Uterus (tissue), 2 donors: ENCODE results near the gene SMARCC2.

Experiments
- POLR2A ChIP-seq, 2 donors: fragments of 450-650 bp; IDR thresholded peaks; one replicate each; pipeline ENCODE4 v1.6.1; 2016; ENCODE audit warnings: antibody characterized with exemption in 2 of 2, mild to moderate bottlenecking in 1 of 2, moderate library complexity in 1 of 2
- TF ChIP-seq, protein P1 (sequence below), 4 experiments: fragments of 200-600 bp in 2 of 4; fragments of 450-650 bp in 2 of 4; sonication (generic) in 2 of 4; IDR thresholded peaks; one replicate each; pipeline ENCODE4 v1.5.1; 2016 to 2019; ENCODE audit warnings: antibody characterized with exemption in 4 of 4, mild to moderate bottlenecking in 2 of 4, moderate library complexity in 1 of 4

DNA sequence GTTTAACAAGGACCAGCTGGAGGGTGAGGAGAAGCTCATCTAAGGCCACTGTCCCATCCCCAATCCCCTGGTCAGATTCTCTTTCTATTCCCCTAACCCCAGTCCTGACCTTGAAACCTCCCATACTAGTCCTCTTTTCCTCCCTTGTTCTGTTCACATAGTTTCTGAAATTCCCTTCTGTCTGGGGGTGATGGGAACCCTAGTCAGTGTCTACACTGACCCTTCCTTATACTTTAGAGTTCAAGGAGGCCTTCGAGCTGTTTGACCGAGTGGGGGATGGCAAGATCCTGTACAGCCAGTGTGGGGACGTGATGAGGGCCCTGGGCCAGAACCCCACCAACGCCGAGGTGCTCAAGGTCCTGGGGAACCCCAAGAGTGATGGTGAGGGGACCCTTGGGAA lies 34.5 kb downstream of the SMARCC2 start:
- TF ChIP-seq, protein P1, sequence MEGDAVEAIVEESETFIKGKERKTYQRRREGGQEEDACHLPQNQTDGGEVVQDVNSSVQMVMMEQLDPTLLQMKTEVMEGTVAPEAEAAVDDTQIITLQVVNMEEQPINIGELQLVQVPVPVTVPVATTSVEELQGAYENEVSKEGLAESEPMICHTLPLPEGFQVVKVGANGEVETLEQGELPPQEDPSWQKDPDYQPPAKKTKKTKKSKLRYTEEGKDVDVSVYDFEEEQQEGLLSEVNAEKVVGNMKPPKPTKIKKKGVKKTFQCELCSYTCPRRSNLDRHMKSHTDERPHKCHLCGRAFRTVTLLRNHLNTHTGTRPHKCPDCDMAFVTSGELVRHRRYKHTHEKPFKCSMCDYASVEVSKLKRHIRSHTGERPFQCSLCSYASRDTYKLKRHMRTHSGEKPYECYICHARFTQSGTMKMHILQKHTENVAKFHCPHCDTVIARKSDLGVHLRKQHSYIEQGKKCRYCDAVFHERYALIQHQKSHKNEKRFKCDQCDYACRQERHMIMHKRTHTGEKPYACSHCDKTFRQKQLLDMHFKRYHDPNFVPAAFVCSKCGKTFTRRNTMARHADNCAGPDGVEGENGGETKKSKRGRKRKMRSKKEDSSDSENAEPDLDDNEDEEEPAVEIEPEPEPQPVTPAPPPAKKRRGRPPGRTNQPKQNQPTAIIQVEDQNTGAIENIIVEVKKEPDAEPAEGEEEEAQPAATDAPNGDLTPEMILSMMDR (IDR thresholded peaks at IDR 0.05): no peak
- TF ChIP-seq POLR2A (IDR thresholded peaks at IDR 0.05): no peak
